SU-DHL-6 (cell line): ENCODE measurements around the gene TMEM60.

Experiments
- H2AFZ ChIP-seq: fragments of 200-600 bp; sonication (generic); 2 replicates; pipeline ENCODE4 v1.6.1; 2014; ENCODE audit warnings: low read depth, mild to moderate bottlenecking, moderate library complexity, mixed read lengths, antibody characterized with exemption, low read length; ENCODE audit not compliant: severe bottlenecking
- H3F3A ChIP-seq: fragments of 200-600 bp; shearing (Covaris generic); 2 replicates; pipeline ENCODE4 v1.6.0; 2016; ENCODE audit warnings: antibody characterized with exemption, mild to moderate bottlenecking; ENCODE audit not compliant: insufficient read depth
- H3K27ac ChIP-seq: fragments of 200-600 bp; sonication (generic); 2 replicates; pipeline ENCODE4 v1.5.1; 2016; ENCODE audit warnings: low read depth, mild to moderate bottlenecking, low read length, moderate library complexity, mixed read lengths
- H3K27me3 ChIP-seq: fragments of 200-600 bp; sonication (generic), shearing (Covaris generic); 2 replicates; pipeline ENCODE4 v1.6.0; 2014; ENCODE audit warnings: mild to moderate bottlenecking, low read length
- H3K36me3 ChIP-seq: fragments of 200-600 bp; sonication (generic); 2 replicates; pipeline ENCODE4 v1.6.1; 2014; ENCODE audit warnings: mild to moderate bottlenecking, low read length, mixed read lengths
- H3K4me2 ChIP-seq: fragments of 300-600, 200-600 bp; shearing (Covaris generic), sonication (generic); 2 replicates; pipeline ENCODE4 v1.6.0; 2014; ENCODE audit warnings: low read length, low read depth, mild to moderate bottlenecking; ENCODE audit not compliant: poor library complexity, severe bottlenecking
- H3K4me3 ChIP-seq: fragments of 200-600 bp; sonication (generic); 2 replicates; pipeline ENCODE4 v1.5.1; 2014; ENCODE audit warnings: antibody characterized with exemption, low read length, mild to moderate bottlenecking, mixed read lengths; ENCODE audit not compliant: insufficient read depth, poor library complexity, severe bottlenecking
- H3K79me2 ChIP-seq: fragments of 200-600 bp; sonication (generic); 2 replicates; pipeline ENCODE4 v1.6.1; 2014; ENCODE audit warnings: mild to moderate bottlenecking, low read length, moderate library complexity; ENCODE audit not compliant: insufficient read depth
- H3K9ac ChIP-seq: fragments of 200-600 bp; sonication (generic); 2 replicates; pipeline ENCODE4 v1.7.0; 2014; ENCODE audit warnings: mild to moderate bottlenecking, low read length
- H3K9me2 ChIP-seq: fragments of 200-600 bp; sonication (generic); replicated peaks from 2 replicates; pipeline ENCODE4 v1.6.1; 2014; ENCODE audit warnings: low read length; ENCODE audit not compliant: insufficient read depth
- H3K9me3 ChIP-seq: fragments of 200-600 bp; sonication (generic); 2 replicates; pipeline ENCODE4 v1.6.1; 2014; ENCODE audit warnings: low read length, mixed read lengths; ENCODE audit not compliant: insufficient read depth
- H4K20me1 ChIP-seq: fragments of 200-600 bp; sonication (generic); 2 replicates; pipeline ENCODE4 v1.6.1; 2014; ENCODE audit warnings: low read depth, mild to moderate bottlenecking, antibody characterized with exemption, low read length, moderate library complexity, mixed read lengths
- EZH2phosphoT487 ChIP-seq: fragments of 200-600 bp; sonication (generic), shearing (Covaris generic); conservative IDR thresholded peaks from 2 replicates; pipeline ENCODE4 v1.6.1; 2018; ENCODE audit warnings: mild to moderate bottlenecking, antibody characterized with exemption, low read length, moderate library complexity, mixed read lengths
- TF ChIP-seq, protein P1 (sequence below): fragments of 200-600 bp; sonication (generic); IDR thresholded peaks from one replicate; pipeline ENCODE4 v1.5.1; 2017; ENCODE audit warnings: antibody characterized with exemption, mild to moderate bottlenecking, low read length, moderate library complexity; ENCODE audit not compliant: insufficient read depth, poor library complexity, severe bottlenecking

The TMEM60 gene

DNA sequence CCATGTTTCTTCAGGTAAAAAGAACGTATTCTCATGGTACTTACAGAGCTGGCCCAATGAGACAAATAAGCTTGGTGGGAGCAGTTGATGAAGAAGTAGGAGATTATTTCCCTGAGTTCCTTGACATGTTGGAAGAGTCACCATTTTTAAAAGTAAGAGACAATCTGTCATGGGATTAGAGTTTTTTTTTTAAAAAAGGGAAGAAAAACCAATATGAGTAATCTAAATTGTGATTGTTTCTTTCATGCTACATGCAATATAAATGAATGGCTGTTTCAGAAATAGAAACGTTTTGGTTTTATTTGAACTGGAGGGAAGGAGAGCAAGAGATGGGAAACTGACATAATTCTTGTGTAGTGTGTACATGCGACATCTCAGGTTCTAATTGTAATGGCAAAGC lies 32.8 kb downstream of the TMEM60 start:
- Histone ChIP-seq H3K79me2 (peaks cover 78% of the 10 kb centered on the region), H3F3A (peaks cover 23% of the 10 kb centered on the region; the same call in 1 of the 2 replicates), H3K9ac (no peak overlapping the region), H3K36me3 (peaks cover 27% of the 10 kb centered on the region; the same call in 1 of the 2 replicates), H3K9me3 (no peaks in the 10 kb centered on the region), H2AFZ (no peak overlapping the region), H4K20me1 (no peaks in the 10 kb centered on the region), H3K27me3 (no peaks in the 10 kb centered on the region), H3K9me2 (no peaks in the 10 kb centered on the region), H3K27ac (no peak overlapping the region), H3K4me2 (no peak overlapping the region), H3K4me3 (no peak overlapping the region)
- TF ChIP-seq, protein P1, sequence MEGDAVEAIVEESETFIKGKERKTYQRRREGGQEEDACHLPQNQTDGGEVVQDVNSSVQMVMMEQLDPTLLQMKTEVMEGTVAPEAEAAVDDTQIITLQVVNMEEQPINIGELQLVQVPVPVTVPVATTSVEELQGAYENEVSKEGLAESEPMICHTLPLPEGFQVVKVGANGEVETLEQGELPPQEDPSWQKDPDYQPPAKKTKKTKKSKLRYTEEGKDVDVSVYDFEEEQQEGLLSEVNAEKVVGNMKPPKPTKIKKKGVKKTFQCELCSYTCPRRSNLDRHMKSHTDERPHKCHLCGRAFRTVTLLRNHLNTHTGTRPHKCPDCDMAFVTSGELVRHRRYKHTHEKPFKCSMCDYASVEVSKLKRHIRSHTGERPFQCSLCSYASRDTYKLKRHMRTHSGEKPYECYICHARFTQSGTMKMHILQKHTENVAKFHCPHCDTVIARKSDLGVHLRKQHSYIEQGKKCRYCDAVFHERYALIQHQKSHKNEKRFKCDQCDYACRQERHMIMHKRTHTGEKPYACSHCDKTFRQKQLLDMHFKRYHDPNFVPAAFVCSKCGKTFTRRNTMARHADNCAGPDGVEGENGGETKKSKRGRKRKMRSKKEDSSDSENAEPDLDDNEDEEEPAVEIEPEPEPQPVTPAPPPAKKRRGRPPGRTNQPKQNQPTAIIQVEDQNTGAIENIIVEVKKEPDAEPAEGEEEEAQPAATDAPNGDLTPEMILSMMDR: no peak
- TF ChIP-seq EZH2phosphoT487: no peak

DNA sequence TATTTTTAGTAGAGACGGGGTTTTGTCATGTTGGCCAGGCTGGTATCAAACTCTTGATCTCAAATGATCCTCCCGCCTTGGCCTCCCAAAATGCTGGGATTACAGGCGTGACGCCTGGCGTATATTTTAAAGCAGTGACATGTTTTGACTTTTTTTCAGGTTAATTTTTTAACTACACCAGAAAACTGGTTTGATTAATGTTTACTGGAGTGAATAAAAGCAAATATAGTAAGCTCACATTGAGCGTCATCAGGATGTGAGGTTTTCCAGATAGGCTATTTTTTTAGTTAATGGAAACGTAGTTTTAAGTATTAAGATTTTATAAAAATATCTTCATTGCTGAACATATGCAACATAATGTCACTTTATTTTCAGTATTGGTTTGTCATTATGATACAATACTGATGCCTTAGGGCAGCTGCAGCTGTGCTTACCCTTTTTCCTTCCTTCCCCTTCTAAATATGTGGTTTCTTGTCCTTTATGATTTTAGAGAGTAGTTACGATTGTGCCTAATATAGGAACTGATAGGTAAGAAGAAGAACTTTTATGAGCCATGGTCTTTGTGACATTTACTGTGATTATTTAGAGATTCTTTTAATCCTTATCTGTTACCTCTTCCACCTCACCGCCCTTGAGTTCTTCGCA lies 37.3 kb downstream of the TMEM60 start:
- Histone ChIP-seq H3K9ac (peak overlapping the region; percentile 33), H3K4me2 (peak overlapping the region; percentile 98), H3K4me3 (peak overlapping the region; percentile 47), H3K9me2 (no peaks in the 10 kb centered on the region), H4K20me1 (no peaks in the 10 kb centered on the region), H3K36me3 (peaks cover 7% of the 10 kb centered on the region; the same call in 1 of the 2 replicates), H3K79me2 (peaks cover 92% of the 10 kb centered on the region), H3F3A (peaks cover 58% of the 10 kb centered on the region), H2AFZ (no peak overlapping the region), H3K9me3 (no peaks in the 10 kb centered on the region), H3K27me3 (no peaks in the 10 kb centered on the region), H3K27ac (peak overlapping the region; percentile 77)
- no peak for TF ChIP-seq EZH2phosphoT487
- TF ChIP-seq, protein P1: no peak

DNA sequence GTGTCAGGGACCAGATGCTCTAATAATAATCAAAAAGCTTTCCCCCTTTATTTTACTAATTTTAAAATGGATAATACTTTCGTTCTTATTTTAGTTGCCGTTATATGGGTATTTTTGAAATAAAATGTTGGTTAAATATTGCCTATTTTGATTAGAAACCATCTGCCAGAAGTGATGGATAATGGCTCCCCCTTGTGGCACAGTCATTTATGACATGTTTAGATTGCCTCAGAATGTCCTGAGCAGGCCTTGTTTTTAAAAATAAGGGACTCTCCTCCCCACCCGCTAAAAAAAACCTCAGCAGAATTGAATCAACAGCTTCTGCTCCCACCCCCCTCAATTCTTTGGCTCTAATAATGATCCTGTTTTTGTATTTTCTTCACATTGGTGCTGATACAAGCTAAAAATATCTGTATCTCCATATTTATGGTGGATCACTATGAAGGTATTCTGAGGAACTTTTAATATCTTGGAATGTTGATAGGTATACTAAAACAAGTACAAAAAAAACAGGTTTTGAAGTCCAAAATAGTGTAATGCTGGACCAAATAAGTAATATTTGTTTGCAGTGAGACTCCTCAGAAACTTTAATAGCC lies 38.8 kb downstream of the TMEM60 start:
- Histone ChIP-seq H3K27me3 (no peaks in the 10 kb centered on the region), H3F3A (peaks cover 62% of the 10 kb centered on the region), H3K27ac (peak overlapping the region; percentile 77), H3K9me3 (no peaks in the 10 kb centered on the region), H2AFZ (no peak overlapping the region), H3K9ac (peak overlapping the region; percentile 33), H3K9me2 (no peaks in the 10 kb centered on the region), H3K4me3 (peak overlapping the region; percentile 47), H3K36me3 (peaks cover 3% of the 10 kb centered on the region; the same call in 1 of the 2 replicates), H3K79me2 (peaks cover 87% of the 10 kb centered on the region), H4K20me1 (no peaks in the 10 kb centered on the region), H3K4me2 (peak overlapping the region; percentile 98)
- TF ChIP-seq EZH2phosphoT487: no peak
- TF ChIP-seq, protein P1: peak; percentile 79
